T-helper 22 cell (primary cell): ENCODE data around the gene KAT6B.

ENCODE experiments used
- DNase-seq: peaks from one replicate; pipeline ENCODE4 v3.0.0-alpha.2; 2020; ENCODE audit warnings: low read depth

The KAT6B gene

DNA sequence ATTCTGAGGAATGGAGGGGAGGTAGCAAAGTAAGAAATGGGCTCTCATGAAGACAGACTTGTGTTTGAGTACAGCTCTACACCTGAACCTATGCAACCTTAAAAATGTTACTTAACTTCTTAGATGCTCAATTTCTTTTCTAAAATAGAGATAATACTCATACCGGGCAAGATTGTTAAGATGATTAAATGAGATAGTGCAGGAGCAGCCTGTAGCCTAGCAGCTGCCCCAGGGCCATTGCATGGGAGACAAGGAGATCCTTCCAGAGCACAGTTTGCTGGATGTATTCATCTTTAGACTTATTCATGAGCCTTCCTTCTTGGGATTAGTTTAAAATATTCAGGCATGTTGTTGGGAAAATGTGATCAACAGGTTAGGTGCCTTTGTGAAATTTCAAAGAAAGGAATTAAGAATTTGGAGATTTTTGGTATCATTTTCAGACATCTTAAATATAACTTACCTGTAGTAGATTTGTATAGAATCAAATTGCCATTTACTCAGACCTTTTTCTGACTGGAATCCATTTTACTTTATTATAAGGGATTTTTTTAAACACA, 130.2 kb downstream of the KAT6B start:
- DNase-seq: no peak

DNA sequence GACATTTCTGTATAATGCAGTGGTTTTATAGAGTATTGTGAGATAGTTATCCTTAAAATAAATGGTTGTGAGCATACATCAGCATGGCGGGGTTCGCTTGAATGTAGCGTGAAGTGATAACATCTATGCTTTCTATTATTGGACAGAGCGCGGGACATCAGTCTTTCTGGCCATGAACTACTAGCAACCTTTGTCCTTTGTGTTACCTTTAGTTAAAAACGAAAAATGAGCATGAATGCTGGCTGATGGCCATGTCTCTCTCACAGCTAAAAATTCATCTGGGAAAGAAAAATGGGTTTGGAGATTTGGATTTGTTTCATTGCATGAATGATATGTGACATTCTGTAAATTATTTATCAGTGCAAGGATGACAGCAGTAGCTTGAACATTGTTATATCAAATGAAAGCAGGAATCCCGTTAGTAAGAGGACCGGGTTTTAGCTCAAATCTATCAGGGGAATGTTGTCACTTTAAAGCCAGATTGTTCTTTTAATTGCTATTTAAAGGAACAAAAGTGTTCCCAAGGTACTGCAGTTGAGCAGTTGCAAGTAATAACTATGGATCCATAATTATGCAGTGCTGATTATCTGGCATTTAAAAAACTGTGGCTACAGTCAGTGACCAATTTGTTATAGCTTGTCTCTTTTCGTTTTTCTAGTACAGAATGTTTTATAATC, 131.0 kb downstream of the KAT6B start:
- no peak for DNase-seq

DNA sequence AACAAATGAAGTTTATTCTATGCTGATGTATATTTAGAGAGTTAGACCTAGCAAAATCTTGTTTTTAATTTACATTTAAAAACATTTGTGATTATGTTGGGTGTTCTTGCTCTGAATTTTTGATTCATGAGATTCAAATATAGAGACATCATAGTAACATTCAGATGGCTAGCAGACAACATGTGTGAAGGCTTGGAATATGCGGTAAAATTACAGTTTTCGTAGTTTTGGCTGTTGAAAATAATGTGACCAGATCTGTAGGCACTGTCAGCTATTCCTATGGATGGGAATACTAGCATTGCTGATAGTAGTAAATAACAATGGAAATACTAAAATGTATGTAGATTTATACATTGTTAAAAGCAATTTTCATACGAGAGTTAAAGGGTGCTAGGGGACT, 131.9 kb downstream of the KAT6B start:
- DNase-seq: no peak

DNA sequence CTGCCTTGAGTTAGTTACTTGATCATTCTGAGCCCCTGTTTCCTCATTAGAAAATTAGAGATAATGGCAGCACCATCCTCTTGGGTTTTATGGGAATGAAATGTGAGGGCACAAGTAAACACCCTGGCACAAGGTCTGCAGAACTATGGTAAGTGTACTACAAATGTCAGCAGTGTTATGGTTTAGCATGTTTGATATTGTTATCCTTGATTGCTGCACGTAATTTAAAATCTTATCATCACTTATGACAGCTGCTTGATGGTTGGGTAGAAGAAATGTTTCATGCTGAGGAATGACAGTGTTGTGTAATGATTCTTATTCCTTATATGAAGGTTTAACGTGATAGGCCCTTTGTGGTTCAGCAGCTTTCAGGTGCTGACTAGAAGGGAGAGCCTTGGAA, 134.3 kb downstream of the KAT6B start:
- DNase-seq: no peak

DNA sequence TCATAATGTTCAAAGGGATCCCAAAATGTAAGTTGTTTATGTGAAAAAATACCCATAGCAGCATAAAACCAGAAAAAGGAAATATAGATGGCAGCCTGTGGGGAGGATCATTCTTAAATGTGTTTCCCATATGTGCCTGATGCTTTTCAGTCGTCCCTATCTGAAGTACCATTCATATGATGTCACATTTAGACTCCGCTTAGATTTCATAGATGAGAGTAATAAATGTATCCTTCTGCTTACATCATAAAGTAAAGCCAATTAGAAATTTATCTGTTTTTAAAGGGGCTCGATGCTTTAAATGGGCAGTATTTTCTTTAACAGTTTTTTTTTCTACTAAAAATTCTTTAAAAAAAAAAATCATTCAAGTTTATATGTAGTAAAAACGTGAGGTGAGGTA, 136.1 kb downstream of the KAT6B start:
- DNase-seq: no peak

DNA sequence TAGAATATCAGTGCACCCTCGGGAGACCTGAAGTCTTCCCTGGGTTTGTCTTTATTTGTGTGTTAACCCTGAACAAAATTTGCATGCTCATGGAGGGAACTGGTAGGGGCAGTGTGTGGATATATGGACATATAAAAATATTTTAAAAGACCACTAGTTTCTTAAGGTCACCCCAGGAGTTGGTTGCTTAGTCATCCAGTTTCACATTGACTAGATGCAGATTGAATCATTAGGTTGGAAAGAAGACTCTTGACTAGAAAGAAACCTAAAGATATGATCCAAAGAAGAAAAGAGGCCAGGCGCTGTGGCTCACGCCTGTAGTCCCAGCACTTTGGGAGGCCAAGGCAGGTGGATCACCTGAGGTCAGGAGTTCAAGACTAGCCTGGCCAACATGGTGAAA, 137.1 kb downstream of the KAT6B start:
- DNase-seq: no peak

DNA sequence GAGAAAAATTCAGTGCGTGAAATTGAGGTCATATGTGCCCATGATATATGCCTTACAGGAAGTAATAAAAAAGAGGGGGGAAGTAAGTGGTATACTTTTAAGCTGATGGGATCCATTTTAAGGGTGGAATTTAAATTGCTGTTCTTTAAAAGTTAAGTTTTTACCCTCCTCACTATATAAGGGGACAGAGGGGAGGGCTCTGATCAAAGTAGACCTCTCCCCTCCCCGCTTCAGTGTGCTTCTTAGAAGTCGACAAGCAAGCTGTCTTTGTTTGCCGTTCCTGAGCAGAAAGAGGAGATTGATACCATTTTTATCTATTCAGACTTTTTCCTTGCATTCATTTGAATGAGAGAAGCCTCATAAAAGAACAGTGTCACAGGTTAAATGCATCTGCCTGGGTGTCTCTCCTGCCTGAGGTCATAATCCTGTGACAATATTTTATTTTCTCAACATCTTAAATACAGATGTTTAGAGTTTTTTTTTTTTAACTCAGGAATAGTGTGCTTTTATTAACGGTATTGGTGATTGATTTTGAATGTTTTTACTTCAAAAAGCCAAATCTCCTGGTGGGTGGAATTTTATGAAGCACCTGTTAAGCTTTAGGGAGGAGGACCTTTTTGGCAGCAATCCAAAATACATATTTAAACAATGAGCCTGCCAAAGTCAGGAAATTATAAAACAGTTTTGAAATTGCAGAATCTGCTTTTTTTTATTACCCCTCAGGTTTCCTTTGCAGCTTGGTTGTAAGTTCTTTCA, 141.7 kb downstream of the KAT6B start:
- DNase-seq: no peak

DNA sequence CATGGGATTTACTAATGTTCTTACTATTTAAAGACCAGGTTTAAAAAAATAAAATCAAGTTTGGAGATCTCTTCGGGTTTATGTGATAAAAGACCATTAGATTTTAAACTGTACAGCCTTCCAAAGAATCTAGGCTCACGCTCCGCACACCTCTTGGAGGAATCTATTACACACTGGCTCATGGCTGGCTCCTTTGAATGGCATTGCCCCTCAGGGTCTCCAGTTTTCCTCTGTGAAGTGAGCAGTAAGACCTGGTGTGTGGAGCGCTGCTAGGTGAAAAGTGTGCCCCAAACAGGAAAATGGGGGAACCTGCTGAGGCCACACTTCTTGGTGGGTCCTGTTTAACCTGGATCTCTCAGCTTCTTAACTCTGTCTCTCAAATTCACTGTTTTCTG, 142.3 kb downstream of the KAT6B start:
- no peak for DNase-seq

DNA sequence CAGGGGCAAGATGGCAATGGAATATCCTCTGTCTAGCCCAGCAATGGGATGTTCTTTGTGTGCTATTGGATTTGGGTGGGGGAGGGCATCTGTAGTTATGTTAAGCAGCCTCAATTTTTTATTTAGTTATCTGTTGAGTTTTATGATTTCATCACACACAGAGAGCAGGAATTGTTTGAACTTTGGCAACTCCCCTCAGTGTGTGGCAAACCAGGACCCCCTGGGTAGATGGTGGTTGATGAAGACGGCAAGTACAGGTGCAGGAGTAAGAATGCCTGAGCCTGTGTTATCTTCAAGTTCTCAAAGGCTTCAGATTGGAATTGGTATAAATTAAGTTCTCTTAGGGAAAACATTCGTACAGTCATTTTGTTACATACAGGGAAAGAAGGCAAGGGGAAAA, 142.7 kb downstream of the KAT6B start:
- DNase-seq: no peak

DNA sequence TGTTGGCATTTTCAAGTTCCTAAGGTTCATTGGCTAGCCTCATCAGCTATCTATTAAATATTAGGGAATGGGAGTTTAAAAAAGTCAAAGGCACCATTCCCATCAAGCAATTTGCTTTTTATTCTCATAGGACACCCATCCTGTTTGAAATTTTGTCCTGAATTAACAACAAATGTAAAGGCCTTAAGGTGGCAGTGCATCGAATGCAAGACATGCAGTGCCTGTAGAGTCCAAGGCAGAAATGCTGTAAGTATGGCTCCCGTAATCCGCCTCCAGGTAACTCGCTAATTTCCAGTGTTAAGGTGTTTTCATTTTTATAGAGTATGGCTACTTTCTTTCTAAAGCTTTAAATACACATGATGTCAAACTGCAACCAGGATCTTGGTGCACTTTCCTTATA, 143.1 kb downstream of the KAT6B start:
- DNase-seq: no peak

DNA sequence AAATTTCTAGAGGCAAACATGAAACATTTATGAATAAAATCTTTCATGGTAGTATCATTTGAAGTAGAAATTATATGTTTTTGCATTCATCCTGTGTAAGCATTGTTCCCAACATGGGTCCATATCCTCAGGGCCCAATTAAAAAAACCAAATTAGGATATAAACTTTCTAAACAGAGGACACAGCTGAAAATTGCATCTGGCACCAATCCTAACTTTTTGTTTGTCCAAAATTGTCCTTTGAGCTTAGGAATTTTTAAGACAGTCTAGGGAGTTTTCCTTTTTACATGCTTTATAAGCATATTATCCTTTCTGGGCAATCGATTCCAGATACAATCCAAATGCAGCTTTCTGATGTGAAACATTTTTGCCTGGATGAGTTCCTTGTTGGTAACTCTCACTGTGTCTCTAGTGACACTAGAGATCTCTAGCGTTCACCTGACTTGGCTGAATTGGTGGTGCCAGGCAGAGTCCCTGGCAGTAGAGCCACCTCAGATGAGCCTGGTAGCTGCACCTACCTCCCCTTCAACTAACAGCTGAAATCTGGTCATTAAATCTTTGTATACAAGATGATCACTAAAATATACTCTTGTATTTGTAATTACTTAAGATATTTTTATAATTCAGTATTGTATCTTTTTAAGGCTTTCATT, 147.5 kb downstream of the KAT6B start:
- no peak for DNase-seq

DNA sequence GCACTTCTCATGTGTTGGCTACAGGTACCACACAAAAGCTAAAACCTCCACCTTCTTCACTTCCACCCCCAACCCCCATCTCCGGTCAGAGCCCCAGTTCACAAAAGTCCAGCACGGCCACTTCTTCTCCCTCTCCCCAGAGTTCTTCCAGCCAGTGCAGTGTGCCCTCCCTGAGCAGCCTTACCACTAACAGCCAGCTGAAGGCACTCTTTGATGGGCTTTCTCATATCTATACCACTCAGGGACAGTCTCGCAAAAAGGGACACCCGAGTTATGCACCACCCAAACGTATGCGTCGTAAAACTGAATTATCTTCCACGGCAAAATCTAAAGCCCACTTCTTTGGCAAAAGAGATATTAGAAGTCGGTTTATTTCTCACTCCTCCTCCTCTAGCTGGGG, 149.4 kb downstream of the KAT6B start:
- no peak for DNase-seq

DNA sequence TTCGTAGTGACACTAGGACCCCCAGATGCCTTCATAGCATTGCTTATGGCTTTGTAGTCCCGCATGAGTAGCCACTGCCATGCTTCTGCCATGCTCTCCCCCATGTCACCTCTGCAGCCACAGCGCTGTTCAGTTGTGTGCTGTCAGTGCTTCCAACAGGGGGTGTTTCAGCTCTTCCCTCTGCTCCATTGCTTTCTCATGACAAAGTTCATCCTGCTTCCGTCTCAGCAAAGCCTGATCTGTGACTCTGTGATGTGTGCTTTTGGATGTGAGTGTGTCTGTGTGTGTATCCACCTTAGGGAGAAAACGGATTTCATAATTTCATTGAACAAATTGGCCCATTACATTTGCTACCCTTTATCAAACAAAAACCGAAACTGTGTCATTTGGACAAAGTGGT, 150.2 kb downstream of the KAT6B start:
- no peak for DNase-seq

DNA sequence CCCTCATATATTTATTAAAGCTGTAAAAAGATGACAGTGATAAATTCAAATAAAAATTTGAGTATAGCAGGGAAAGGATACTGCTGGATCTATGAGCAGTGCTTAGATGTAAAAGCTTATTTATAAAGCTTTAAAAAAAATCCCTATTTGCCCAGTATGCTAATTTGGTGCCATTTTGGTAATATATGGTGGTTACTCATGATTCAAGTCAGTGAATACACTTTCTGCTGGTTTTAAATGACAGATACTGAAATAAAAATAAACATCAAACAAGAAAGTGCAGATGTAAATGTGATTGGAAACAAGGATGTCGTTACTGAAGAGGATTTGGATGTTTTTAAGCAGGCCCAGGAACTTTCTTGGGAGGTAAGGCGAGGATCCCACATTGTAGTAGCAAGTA, 150.7 kb downstream of the KAT6B start:
- DNase-seq: no peak

DNA sequence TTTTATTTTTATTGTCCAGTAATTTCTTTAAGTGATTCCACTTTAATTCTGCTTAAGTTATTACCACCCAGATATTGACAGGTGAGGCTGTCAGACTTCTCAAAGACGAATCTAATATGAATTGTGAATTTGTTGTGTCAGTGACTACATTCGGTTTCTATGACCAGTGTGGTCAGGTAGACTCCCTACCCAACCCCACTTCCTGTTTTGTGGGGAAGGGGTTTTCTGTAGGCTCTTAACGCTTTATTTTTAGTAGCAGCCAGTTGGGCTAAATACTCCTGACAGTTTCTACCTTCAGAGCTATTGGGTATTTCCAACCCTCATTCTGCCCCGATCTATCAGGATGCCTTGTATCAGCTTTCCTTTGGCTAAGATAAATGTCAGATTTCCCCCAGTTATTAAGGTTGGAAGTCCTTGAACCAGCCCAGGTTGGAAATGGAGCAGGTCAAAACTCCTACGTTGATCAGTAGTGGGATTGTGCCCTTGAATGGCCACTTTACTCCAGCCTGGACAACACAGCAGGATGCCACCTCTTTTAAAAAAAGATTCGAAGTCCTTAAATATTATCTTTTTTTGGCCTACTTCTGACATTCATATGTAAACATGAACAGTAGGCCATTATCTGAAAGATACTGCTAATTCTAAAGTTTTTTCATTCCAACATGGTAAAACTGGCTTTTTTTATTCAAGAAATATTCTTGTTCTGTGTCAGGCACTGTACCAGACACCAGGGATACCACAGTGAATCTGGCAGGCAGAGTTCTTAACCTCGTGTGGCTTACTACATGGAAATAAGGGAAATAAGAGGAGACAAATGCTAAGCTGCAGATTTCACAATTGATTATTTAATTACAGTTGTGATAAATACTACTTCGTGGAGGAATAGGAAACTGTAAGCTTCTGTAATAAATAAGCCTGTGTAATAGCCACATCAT, 151.8 kb downstream of the KAT6B start:
- DNase-seq: no peak

DNA sequence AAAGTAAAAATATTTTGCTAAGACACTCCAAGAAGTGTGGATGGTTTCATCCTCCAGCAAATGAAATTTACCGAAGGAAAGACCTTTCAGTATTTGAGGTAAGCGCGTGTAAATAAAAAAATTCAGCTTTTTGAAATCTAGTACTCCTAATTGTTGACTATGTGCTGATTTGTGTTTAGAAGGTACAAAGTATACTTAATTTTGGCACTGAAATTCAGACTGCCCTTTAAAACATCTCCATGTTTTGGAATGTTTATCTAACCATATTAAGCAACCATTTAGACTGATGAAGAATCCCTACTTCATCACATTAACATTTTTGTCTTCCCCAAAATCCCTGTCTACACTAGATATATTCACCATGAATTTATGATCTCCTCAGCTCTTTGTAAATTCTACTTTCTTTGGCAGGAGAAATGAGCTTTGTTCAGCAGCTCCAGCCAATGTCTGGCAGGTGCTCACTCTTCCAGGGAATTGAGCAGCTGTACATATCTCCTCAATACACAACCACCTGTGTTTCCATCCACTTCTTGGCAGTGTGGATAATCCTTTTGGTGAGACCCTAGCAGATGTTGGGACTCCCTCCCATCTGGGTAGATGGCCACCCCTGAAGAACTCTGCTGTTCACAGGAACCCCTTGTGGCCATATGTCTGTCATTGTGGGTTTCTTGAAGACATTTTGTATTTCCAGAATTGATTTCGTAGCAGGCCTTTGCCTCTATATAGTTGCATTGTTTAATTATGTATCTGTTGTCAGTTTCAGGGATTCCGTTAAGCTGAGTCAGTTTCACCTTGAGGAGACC, 155.6 kb downstream of the KAT6B start:
- DNase-seq: no peak

DNA sequence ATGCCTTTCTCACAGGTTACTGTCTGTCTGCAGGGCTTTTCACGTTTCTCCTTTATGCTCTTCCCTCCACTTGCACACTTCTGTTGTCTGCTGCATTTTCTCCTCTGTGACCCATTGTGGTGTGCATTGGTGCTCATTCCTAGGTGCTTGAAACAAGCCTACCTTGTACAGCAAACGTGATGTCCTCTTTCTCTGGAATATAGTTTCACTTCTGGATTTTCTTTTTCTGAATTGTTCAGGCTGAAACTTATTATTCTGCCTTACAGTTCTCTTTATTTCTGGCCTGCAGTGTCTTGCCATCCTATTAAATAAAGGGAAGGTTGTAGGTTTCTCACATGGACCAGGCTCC, 156.2 kb downstream of the KAT6B start:
- no peak for DNase-seq

DNA sequence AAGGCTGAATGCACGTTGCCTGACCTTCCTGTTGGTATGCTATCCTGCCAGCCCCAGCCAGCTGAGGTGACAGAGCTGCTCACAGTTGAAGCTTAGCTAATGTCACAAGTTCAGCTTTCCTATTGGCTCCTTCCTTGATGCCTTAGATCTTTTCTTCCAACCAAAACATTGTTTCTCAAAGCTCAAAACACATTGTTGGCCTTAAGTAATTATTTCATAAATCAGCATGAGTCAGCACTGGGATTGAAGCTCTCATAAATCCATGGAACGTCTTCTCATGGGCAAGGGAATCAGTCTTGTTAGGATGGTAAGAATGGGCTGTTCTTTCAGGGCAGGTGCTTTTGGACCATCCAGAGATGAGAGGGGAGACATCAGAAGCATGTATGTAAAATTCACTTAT, 157.0 kb downstream of the KAT6B start:
- DNase-seq: no peak

DNA sequence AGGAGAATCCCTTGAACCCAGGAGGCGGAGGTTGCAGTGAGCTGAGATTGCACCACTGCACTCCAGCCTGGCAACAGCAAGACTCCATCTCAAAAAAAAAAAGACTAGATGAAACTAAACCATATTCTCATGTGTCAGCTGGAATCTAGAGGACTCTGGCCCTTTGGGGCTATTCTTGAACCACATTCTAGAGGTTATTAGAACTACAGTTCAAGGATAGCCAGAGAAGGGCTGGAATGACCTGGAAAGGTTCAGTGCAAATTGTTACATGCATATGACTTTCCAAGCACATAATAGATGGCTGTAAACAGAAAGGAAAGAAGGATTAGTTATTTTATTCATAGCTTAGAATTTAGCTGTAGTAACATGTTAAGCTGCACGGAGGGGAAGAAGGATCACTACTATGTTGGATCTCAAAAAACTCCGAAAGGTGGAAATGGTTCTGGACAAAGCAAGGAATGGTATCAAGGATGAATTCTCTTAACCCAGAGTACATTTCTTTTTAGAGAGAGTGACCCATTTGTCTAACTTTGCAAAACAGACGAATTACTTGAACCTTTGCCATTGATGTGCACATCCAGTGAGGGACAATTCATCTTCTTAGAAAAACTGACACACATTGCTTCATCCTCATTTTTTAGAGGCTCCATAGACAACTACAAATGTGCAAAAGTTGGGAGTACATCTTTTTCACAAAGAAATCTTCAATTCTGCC, 161.1 kb downstream of the KAT6B start:
- no peak for DNase-seq

DNA sequence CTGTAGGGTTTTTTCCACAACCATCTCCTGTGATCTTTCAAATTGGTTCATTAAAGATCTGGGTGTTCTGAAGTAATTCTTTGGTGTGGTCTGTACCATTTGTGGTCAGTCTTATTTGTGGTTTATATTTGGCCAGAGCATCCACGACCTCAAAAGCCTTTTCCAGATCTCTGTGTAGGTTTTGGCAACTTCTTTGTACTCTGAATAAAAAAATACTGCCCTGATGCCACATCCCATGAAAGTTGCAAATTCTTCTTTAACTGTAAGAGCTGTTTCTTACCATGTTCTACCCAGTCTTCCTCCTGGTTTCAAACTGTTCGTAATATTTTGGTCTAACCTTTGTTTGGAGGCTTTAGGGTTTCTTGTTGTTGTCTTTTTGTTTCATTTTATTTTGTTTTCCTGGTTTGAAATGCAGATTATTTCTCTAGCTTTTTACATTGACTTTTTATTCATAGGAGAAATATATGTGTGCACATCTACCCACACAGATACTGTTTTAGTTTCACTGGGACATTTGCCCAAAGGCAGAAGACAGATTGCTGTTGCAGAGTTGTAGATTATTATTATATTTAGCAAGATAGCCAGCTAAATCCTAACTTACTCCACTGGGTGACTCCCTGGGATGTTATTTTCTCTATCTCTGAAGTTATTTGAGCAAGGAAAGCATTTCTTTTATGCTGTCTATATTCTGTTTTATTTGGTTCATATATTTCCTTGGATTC, 161.8 kb downstream of the KAT6B start:
- DNase-seq: no peak
